Effector memory CD8-positive, alpha-beta T cell (primary cell): ENCODE data around the gene KMT2C.
A peak's percentile ranks its signal among the peaks of the same experiment; 100 is the strongest.
"Not testable (repeated sequence)": the region's sequence is repeated elsewhere in the genome, so short reads cannot be mapped to it uniquely, and the experiment has no call there.

Experiments used
- ATAC-seq: fragments of 150-1000 bp; cut with Tn5 transposase; replicated peaks from 2 replicates; pipeline ENCODE4 v1.10.0; 2021; ENCODE audit warnings: mild to moderate bottlenecking, moderate library complexity
- DNase-seq, 3 experiments: peaks; one replicate each; pipeline ENCODE4 v3.0.0; 2021
- H3K27ac Mint-ChIP-seq, 2 donors: one replicate each; pipeline ENCODE4 v1.8.0; 2022; ENCODE audit warnings: mild to moderate bottlenecking in 2 of 2, mixed read lengths in 2 of 2, moderate library complexity in 2 of 2
- H3K27me3 Mint-ChIP-seq, 2 donors: one replicate each; pipeline ENCODE4 v1.8.0; 2022; ENCODE audit warnings: mixed read lengths in 2 of 2
- H3K36me3 Mint-ChIP-seq: one replicate; pipeline ENCODE4 v1.8.0; 2022; ENCODE audit warnings: mild to moderate bottlenecking, moderate library complexity, mixed read lengths; ENCODE audit not compliant: insufficient read depth
- H3K4me1 Mint-ChIP-seq, 2 donors: one replicate each; pipeline ENCODE4 v1.8.0; 2022; ENCODE audit warnings: low read depth in 2 of 2, mixed read lengths in 2 of 2
- H3K4me3 Mint-ChIP-seq, 2 donors: one replicate each; pipeline ENCODE4 v1.8.0; 2022; ENCODE audit warnings: mild to moderate bottlenecking in 2 of 2, mixed read lengths in 2 of 2, moderate library complexity in 2 of 2
- H3K9me3 Mint-ChIP-seq, 2 donors: one replicate each; pipeline ENCODE4 v1.8.0; 2022; ENCODE audit warnings: mixed read lengths in 2 of 2

The KMT2C gene

DNA sequence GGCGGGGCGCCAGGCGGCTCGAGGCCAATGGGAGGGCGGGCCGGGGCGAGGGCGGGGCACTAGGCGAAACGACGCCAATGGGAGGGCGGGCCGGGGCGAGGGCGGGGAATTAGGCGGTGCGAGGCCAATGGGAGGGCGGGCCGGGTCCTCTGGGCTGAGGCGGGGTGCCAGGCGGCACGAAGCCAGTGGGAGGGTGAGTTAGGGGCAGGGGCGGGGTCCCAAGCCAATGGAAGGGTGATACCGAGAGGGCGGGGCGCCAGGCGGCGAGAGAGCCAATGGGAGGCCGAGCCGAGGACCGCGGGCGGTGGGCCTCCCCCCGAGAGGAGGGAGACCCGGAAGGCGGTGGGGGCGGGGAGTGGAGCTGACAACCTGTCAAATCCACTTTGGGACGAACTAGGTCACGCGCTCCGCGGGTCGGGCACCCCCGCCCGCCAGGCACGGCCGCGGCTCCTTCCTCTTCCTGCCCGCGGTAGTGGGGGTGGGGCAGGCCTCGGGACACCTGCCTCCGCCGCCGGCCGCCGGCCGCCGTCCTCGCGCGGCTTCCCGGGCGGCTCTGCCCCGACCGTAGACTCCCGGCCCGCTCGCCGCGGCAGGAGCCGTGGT is 28.0 kb upstream of the KMT2C start:
- ATAC-seq (peak; percentile 86), DNase-seq (peak; percentile 99 to 100 (median 100))
- H3K27ac Mint-ChIP-seq = peak overlapping the region; percentile 81 to 91
- H3K4me1 Mint-ChIP-seq = peaks cover 6 to 7% of the 10 kb centered on the region in 2 donors
- H3K36me3 Mint-ChIP-seq = peaks cover 13% of the 10 kb centered on the region
- peak overlapping the region; percentile 88 to 90 for H3K4me3 Mint-ChIP-seq
- H3K27me3 Mint-ChIP-seq = no peaks in the 10 kb centered on the region
- H3K9me3 Mint-ChIP-seq = no peaks in the 10 kb centered on the region

DNA sequence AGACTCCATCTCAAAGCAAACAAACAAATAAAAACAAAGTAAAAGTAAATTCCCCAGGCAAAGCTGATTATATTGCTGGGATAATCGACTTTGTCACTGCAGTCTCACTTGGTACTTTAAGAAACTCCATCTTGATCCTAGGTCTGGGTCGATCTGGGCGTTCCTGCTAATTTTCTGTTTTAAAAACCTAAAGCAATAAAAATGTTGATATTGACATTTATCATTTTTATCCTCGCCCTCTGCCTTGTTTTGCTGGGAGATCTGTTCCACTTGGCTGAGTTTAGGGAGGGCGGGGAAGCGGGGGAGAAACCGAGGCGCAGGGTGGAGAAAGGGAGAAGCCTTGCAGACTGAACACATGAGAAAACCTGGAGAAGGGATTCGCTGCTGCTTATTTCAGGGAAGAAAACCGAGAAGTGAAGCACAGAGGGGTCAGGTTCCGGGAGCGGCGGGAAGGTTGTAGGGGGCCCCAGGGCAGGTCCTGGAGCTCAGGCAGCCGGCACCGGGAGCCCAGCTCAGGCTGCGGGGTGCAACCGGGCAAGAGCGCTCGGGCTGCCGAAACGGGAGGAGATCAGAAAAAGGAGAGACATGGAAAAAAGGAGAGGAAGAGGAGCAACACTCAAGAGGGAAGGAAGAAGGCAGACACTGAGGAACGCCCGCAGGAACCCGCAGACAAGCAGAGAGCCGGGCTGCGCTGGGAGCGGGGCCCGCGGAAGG is 27.3 kb upstream of the KMT2C start:
- H3K9me3 Mint-ChIP-seq = no peaks in the 10 kb centered on the region
- H3K27me3 Mint-ChIP-seq = no peaks in the 10 kb centered on the region
- DNase-seq = no peak
- ATAC-seq = peak; percentile 0
- H3K4me3 Mint-ChIP-seq = peak overlapping the region; percentile 88 to 90
- H3K27ac Mint-ChIP-seq = peak overlapping the region; percentile 81 to 91
- H3K36me3 Mint-ChIP-seq = peaks cover 13% of the 10 kb centered on the region
- peaks cover 6 to 7% of the 10 kb centered on the region in 2 donors for H3K4me1 Mint-ChIP-seq

DNA sequence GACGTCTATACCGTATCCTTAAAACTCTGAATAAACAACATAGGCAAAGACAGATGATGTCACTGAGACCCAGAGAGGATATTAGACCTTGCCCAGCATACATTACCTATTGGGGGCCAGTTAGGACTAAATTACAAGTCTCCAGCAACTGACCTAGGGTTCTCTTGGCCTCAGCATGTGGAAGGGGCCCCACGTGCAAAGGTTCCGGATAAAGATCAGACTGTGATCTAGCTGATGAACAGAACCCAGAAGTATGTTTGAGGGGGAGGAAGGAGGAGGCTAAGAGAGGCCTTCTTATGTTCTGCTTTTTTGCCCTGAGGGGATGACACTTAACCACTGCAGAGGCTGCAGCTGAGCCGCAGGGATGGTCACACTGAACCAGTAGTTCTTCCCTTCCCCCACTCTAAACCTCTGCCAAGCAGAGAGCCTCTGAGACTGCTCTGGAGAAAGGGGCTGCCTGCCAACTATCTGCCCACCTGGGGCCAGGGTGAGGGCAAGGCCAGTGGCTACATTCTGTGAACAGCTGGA is 24.0 kb upstream of the KMT2C start:
- Mint-ChIP-seq H3K27me3 (no peaks in the 10 kb centered on the region), H3K4me1 (peaks cover 2 to 3% of the 10 kb centered on the region in 2 donors), H3K27ac (no peak overlapping the region), H3K9me3 (no peaks in the 10 kb centered on the region), H3K36me3 (peaks cover 2% of the 10 kb centered on the region), H3K4me3 (no peak overlapping the region)
- ATAC-seq (no peak), DNase-seq (no peak)

DNA sequence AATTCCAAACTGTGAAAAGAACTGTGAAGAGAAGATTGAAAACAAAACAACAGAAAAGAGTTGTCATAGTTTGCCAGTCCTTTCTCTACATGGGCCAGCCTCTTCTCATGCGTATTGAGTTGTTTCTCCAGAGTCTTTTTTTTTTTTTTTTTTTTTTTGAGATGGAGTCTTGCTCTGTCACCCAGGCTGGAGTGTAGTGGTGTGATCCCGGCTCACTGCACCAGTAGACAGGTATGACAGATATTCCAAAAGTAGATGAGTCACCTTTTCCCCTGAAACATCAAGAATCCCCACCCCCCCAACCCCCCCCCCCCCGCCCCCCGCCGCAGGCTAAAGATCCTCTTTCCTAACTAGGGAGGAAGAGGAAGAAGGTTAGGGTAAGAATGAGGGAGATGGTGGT is 15.6 kb upstream of the KMT2C start:
- Mint-ChIP-seq H3K27ac (no peak overlapping the region), H3K4me3 (no peak overlapping the region), H3K9me3 (no peaks in the 10 kb centered on the region), H3K36me3 (no peaks in the 10 kb centered on the region), H3K4me1 (peaks cover 0 to 4% of the 10 kb centered on the region in 2 donors), H3K27me3 (no peaks in the 10 kb centered on the region)
- DNase-seq = no peak
- no peak for ATAC-seq

DNA sequence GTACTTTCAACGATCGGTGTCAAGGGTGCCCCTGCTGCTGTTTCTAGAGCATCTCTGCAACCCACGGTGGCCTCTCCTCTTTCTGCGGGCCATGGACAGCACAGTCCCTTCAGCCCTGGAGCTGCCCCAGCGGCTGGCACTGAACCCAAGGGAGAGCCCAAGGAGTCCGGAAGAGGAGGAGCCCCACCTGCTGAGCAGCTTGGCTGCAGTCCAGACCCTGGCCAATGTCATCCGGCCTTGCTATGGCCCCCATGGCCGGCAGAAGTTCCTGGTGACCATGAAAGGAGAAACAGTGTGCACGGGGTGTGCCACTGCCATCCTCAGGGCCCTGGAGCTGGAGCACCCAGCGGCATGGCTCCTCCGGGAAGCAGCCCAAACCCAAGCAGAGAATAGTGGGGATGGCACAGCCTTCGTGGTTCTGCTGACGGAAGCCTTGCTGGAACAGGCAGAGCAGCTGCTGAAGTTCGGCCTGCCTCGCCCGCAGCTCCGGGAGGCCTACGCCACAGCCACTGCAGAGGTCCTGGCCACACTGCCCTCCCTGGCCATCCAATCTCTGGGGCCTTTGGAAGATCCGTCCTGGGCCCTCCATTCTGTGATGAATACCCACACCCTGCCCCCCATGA is 9.7 kb upstream of the KMT2C start:
- H3K9me3 Mint-ChIP-seq, H3K27ac Mint-ChIP-seq, H3K36me3 Mint-ChIP-seq, DNase-seq, ATAC-seq, H3K4me3 Mint-ChIP-seq, H3K4me1 Mint-ChIP-seq: not testable (repeated sequence)
- H3K27me3 Mint-ChIP-seq = peaks cover 12 to 26% of the 10 kb centered on the region in 2 donors

DNA sequence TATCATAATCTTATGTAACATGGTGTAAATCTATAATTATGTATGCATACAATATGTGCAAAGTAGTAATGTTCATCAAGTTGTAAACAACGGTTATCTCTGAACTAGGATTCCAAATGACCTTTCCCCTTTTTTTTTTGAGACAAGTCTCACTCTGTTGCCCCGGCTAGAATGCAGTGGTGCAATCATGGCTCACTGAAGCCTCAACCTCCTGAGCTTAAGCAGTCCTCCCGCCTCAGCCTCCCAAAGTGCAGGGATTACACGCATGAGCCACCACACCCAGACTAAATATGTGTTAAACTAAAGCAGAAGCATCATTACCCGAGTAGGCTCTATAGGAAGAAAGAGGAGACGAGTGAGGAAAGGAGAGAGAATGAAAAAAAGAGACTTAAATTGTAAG is 7.8 kb upstream of the KMT2C start:
- ATAC-seq = no peak
- no peak for DNase-seq
- H3K4me1 Mint-ChIP-seq = peaks cover 0 to 4% of the 10 kb centered on the region in 2 donors
- no peaks in the 10 kb centered on the region for H3K9me3 Mint-ChIP-seq
- H3K27ac Mint-ChIP-seq = no peak overlapping the region
- H3K36me3 Mint-ChIP-seq = no peaks in the 10 kb centered on the region
- H3K27me3 Mint-ChIP-seq = peaks cover 12 to 26% of the 10 kb centered on the region in 2 donors
- H3K4me3 Mint-ChIP-seq = no peak overlapping the region

DNA sequence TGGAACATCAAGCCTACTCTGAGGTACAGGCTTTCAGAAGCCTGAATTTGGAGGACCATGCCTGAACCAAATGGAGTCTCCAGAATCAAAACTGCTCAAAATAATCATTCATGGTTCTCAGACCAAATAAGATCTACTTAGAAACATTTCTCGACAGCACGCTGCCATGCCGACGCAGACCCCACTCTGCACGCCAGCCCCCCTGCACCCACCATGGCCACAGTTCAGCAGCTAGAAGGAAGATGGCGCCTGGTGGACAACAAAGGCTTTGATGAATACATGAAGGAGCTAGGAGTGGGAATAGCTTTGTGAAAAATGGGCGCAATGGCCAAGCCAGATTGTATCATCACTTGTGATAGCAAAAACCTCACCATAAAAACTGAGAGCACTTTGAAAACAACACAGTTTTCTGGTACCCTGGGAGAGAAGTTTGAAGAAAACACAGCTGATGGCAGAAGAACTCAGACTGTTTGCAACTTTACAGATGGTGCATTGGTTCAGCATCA is 6.6 kb upstream of the KMT2C start:
- Mint-ChIP-seq H3K9me3 (no peaks in the 10 kb centered on the region), H3K36me3 (peaks cover 2% of the 10 kb centered on the region), H3K27me3 (peaks cover 12 to 26% of the 10 kb centered on the region in 2 donors), H3K4me1 (peaks cover 2% of the 10 kb centered on the region in 2 donors), H3K27ac (no peak overlapping the region), H3K4me3 (no peak overlapping the region)
- no peak for DNase-seq
- ATAC-seq = no peak

DNA sequence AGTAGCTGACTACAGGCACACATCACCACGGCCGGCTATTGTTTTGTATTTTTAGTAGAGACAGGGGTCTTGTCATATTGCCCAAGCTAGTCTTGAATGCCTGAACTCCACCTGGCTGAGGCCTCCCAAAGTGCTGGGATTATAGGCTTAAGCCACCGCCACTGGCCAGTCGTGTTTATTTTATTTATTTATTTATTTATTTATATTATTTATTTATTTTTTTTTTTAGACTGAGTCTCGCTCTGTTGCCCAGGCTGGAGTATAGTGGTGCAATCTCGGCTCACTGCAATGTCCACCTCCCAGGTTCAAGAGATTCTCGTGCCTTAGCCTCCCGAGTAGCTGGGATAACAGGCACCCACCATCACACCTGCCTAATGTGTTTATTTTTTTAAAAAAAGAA is 6.0 kb upstream of the KMT2C start:
- H3K27ac Mint-ChIP-seq, H3K4me1 Mint-ChIP-seq, H3K9me3 Mint-ChIP-seq, ATAC-seq, H3K4me3 Mint-ChIP-seq, H3K36me3 Mint-ChIP-seq, DNase-seq: not testable (repeated sequence)
- H3K27me3 Mint-ChIP-seq = peaks cover 12 to 26% of the 10 kb centered on the region in 2 donors

DNA sequence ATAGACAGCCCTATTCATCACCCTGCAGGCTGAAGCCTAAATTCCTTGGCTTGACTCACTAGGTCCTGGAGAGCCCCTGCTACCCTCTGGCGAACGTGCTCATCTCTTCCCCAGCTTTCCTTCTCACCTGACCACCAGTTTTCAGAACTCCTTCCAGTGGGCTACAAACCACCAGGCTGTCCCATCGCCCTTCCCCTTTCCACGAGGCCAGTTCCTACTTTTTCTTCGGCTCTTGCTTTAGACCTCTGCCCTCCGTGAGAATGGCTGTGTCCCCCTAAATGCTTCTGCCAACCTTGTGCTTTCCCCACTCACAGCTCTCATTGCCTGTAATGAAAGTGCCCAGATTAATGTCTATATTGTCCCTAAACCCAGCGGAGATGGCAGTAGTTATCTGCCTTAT is 5.4 kb upstream of the KMT2C start:
- ATAC-seq, DNase-seq, H3K27ac Mint-ChIP-seq, H3K4me3 Mint-ChIP-seq, H3K4me1 Mint-ChIP-seq, H3K36me3 Mint-ChIP-seq, H3K9me3 Mint-ChIP-seq: not testable (repeated sequence)
- peaks cover 12 to 26% of the 10 kb centered on the region in 2 donors for H3K27me3 Mint-ChIP-seq

DNA sequence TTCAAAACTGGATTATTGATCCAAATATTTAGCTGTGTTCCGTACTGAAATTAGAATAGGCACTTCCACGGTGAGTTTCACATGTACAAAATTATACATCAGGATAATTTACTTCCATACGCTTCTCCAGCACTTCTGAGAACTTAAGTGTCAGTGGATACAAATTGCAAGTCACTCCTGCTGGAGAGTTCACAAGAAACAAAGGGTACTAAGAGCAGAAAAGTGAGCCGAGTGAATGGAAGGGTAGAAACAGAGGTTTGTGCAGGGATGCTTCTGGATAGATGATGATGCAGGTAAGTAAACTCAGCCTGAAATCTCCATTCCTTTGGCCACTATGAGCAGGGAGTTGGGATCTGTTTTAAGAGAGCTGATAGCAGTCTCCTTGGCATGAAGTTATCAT is 2.2 kb upstream of the KMT2C start:
- not testable (repeated sequence) for DNase-seq, H3K4me3 Mint-ChIP-seq, H3K9me3 Mint-ChIP-seq, ATAC-seq
- H3K27ac Mint-ChIP-seq = peak overlapping the region in 1 of 2 donors; percentile 94
- peaks cover 12 to 18% of the 10 kb centered on the region in 2 donors for H3K27me3 Mint-ChIP-seq
- peaks cover 18% of the 10 kb centered on the region for H3K36me3 Mint-ChIP-seq
- H3K4me1 Mint-ChIP-seq = peaks cover 19 to 22% of the 10 kb centered on the region in 2 donors

DNA sequence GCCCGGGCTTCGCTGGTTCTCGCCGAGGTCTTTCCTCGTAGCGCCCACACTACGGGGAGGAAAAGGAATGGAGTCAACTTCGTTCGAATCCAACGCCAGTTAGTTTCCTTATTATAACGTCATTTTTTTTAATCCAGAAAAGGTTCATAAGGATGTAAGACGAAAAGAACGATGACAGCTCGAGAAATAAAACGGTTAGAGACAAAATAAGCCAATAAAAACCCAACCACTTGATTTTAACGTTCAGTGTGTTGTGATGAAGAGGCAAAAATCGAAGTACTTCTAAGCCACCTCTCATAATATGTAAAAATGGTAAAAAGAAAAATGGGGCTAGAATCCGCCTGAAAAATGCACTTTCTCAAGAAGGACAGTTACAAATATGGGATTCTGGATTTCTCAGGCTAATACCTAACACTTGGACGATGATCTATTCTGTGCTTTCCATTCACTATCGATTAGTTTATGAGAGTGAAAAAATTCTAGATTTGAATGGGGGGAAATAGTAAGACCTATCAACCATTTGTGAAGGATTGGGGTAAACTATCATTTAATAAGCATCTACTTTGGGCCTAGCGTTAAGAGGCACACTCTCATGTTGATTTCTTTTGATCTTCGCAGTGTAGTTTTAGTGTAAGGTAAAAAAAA is 1.2 kb upstream of the KMT2C start:
- peaks cover 18% of the 10 kb centered on the region for H3K36me3 Mint-ChIP-seq
- DNase-seq, ATAC-seq, H3K9me3 Mint-ChIP-seq: not testable (repeated sequence)
- peaks cover 21 to 22% of the 10 kb centered on the region in 2 donors for H3K4me1 Mint-ChIP-seq
- H3K27ac Mint-ChIP-seq = peak overlapping the region; percentile 87 to 94
- H3K4me3 Mint-ChIP-seq = peak overlapping the region; percentile 73 to 88
- peaks cover 6 to 11% of the 10 kb centered on the region in 2 donors for H3K27me3 Mint-ChIP-seq

DNA sequence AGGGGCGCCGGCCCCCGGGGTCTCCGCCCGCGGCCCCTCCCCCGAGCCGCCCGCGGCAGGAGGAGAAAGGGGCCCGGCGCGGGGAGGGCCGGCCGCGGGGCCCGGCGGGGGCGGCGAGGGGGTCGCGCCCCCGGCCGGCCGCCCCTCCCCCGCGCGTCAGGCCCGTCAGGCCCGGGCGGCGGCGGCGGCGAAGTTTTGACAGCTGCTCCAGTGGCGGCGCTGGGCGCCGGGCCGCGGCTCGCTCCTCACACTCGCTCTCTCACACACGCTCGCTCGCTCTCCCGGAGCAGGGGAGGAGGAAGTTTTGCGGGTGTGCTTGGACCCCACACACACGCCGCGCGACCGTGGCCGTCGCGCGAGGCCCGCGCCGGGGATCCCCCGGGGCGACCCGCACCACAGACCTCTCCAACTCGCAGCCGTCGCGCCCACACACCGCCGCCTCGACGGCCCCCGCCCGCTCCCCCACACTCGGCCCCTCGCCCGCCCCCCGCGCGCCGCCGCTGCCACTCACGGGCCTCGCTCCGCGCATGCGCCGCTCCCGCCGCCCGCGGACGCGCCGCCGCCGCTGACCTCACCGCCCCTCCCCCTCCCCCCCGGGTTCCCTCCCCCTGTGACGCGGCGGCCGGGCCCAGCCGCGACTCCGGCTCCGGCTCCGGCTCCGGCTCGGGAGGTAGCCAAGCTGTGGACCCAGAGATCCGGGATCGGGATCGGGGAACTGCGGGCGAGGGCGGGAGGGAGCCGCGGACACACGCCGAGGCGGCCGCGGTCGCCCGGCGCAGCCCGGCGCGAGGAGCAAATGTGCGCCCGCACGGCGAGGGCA is 518 bp upstream of the KMT2C start:
- Mint-ChIP-seq H3K4me1 (peaks cover 21 to 22% of the 10 kb centered on the region in 2 donors), H3K9me3 (no peaks in the 10 kb centered on the region), H3K4me3 (peak overlapping the region; percentile 74 to 88), H3K27me3 (peaks cover 4 to 5% of the 10 kb centered on the region in 2 donors), H3K36me3 (peaks cover 18% of the 10 kb centered on the region), H3K27ac (peak overlapping the region; percentile 87 to 94)
- peak; percentile 70 for ATAC-seq
- DNase-seq = peak; percentile 86 to 87 (median 87)
